HG03108 (cell line): ENCODE results near the gene TRAP1.

Experiments used
- ATAC-seq: cut with Tn5 transposase; IDR thresholded peaks from one replicate; pipeline ENCODE4 v1.9.1; 2021; ENCODE audit warnings: moderate library complexity; ENCODE audit not compliant: unreplicated experiment

The TRAP1 gene

GRCh38 chr16:3737181-3737580, 19.9 kb upstream of the TRAP1 start:
- no peak for ATAC-seq

DNA sequence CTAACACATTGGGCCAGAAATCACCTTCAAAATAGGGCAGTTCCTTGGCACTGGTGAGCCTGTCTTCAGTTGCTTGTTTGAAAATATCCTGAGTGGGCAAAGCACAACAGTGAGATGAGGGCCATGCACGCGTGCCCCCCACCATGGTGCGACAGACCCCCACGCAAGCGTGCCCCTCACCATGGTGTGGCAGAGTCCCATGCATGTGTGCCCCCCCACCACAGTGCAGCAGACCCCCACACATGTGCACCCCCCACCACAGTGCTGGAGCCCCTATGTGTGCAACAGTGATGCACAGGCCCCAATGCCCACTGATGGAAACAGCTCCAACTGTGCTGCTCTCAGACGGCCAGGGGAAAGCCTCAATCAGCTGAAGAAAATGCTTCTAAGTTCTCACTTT, 18.8 kb upstream of the TRAP1 start:
- ATAC-seq, result no peak

DNA sequence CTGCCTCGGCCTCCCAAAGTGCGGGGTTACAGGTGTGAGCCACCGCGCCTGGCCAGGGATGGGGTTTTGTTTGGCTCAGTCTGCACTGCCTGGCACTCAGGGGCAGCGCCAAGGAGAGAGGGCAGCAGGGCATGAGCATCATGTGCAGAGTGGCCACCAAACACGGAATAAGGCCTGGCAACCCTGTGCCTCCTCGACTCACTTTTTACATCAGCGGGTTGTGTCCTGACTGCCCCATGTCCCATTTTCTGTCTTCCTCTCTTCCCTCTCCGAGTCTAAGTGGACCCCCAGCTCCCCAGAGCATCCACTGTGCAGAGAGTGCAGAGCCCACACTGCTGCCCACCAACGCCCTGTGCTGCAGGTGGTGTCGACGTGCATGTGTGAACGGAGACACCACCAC, 18.2 kb upstream of the TRAP1 start:
- ATAC-seq, result no peak

DNA sequence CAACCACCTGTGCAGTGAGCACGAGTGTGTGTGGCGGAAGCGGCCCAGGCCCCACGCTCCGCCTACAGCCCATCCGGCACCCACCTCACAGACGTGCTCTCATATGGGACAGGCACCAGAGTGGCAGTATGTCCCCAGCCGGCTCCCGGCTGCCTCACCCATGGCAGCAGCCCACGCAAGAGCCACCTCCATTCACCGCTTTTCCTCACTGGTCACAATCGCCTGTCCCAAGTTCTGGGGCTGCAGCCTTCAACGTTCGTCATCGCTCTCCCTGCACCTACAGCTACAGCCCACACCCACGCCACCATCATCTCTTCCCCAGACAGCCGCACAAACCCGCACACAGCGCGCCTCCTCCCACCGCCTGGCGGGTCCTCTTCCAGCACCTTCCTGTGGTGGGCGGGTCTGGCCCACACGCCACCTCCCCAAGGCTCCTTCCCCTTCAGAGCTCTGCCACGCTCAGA, 17.5 kb upstream of the TRAP1 start:
- ATAC-seq, result no peak

GRCh38 chr16:3734084-3734757, 16.9 kb upstream of the TRAP1 start:
- ATAC-seq, result no peak

GRCh38 chr16:3732171-3732570, 14.8 kb upstream of the TRAP1 start:
- no peak for ATAC-seq

GRCh38 chr16:3731126-3731935, 14.0 kb upstream of the TRAP1 start:
- ATAC-seq, result no peak

- no peak for ATAC-seq
These were observed 13.1 kb upstream of the TRAP1 start for GRCh38 chr16:3730161-3731125.

DNA sequence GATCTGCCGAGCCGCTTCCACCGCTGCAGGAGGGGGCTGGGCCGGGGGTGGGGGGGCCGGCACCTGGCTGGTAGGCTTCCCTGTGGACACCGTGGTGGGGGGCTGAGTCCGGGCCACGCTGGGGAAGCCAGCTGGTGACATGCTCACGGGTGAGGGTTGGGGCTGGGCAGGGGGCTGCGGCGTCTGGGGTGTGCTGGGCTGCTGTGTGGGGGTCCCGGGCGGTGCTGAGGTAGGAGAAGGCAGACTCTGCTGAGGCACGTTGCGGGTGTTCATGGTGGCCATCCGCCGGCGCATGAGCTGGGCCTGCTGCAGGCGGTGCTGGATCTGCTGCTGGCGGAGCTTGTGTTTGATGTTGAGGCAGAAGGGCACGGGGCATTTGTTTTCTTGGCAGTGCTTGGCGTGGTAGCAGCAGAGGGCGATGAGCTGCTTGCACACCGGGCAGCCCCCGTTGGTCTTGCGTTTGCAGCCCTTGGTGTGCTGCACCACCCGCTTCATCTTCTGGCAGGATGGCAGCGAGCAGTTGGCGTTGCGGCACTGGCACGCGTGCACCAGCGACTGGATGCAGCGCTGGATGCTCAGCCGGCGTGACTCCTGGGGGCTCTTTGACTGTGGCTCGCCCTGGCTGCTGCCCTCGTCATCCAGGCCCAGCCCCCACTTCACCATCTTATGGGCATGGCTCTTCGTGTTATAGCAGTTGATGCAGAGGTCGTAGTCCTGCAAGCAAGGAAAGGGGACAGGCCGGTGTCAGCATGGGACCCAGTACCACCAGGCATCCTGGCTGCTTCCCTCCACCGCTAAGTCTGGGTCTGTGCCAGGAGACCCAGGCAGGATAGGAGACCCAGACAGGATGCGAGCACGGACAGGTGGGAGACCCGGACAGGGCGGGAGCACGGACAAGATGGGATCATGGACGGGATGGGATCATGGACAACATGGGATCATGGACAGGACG, 12.1 kb upstream of the TRAP1 start:
- no peak for ATAC-seq

DNA sequence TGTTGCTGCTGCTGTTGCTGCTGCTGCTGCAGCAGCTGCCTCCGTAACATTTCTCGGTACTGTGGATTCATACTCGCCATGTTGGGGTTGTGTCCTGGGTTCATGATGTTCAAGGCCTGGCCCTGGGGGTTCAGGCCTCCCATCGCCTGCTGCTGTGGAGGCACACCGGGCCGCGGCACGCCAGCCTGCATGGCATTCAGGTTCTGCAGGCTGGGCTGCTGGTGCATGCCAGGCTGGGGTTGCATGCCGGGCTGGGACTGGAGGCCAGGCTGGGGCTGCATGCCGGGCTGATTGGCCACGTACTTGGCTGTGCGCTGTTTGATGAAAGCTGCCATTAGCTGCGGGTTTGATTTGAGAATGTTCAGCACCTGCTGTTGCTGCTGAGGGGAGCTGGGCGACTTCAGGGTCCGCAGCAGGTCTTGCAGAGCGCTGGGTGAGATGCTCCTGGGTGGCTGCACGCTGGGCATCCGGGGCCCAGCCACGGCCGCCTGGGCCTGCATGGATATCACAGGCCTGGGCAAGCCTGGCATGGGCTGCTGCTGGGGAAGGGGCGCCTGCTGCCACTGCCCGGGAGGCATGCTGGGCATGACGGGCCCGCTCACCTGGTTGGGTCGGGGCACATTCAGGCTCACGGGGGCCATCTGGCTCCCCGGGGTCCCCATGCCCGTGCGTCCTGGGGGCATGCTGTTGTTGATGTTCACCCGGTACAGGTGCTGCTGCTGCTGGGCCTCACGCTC, 11.3 kb upstream of the TRAP1 start:
- no peak for ATAC-seq

DNA sequence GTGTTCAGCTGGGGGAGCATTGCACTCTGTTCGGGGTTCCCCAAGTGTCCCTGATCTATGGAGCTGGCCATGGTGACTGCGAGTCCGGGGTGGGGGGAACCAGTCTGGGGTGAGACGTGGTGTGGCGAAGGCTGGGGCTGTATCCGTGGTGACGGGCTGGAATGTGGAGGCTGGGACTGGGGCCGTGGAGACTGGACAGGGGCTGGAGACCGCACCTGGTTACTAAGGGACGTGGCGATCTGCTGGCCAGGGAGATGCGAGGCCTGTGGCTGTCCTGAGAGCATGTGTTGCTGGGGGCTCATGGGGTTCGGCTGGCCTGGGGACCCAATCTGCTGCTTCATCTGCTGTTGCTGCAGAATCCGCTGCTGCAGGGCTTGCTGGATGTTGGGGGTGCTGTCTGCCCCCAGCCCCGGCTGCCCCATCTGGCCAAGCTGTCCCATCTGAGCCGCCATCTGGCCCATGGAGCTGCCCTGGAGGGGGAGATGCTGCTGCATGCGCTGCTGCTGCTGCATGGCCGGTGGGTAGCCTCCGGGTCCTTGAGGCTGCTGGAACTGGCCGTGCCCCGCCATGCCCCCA, 10.6 kb upstream of the TRAP1 start:
- ATAC-seq, result no peak

DNA sequence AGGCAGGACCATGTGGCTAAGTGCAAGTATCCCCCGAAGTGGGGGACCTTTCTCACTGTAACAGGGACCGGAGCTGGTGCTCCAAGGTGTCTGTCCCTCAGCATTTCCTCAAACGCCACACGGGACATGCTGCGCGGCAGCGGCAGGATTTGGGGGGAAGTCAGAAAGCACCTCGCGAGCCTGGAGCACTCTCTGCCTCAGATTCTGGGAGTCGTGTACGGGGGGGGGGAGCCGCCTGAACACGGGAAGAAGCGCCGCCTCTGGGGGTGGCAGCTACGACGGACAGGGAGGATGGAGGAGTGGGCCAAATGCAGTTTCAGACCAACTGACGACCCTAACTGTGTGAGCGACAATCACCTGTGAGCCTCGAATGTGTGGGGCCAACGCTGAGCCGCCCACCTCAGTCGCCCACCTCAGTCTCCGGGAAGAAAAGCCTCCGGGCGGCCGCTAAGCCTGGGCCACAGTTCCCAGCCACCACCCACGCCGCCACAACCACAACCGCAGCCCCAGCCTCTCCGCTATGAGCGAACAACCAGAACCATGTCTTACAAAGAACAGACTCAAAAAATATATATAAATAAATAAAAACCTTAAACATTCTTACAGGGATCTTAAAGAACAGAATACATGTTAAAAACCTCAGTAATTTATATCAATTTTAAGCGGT, 8.8 kb upstream of the TRAP1 start:
- no peak for ATAC-seq

DNA sequence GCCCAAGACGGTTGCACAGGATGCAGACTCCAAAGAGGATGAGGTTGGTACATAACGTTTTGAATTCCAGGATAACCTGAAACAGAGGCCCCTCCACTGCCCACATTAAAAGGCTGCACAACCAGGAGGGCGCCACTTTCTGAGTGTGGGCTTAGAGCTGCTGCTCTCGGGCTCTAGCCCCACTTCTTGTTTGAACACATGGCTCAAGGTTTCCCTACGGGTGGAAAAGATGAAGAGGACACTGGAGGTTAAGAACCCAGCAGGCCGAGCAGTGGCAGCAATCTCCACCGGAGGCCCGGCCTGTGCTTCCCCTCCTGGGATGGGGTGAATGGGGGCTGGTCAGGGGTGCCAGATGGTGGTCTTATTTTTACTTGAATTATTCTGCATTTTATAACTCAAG, 8.0 kb upstream of the TRAP1 start:
- ATAC-seq, result no peak

DNA sequence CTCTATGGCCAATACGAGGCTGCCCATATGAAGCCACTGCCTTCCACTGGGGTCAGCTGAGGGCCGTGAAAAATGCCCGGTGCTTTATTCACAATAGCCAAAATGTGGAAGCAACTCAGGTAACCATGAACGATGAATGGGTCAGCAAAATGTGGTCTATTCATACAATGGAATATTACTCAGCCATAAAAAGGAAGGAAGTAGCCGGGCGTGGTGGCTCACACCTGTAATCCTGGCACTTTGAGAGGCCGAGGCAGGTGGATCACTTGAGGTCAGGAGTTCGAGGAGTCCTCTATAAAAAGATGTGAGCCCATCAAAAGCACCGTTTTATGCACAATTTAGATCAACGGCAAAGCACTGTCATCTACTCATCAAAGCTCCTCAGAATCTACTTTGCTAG, 5.2 kb upstream of the TRAP1 start:
- ATAC-seq, result no peak

DNA sequence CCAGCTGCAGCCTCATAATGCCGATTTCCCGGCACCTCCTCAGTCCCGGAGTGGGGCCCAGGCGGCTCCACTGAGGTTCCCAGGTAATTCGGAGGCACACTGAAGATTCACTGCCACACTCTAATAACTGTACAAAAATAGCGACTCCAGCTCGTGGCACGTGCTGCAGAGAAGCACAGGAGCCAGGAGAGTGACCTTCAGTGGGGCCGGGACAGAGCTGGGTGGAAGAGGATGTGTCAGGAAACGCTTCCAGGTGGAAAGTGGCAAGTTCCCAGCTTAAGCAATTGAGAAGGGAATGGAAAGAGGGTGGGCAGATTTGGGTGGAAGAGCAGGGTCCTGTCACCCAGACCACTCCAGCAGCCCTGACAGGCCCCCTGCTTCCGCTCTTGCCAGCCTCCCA, 3.1 kb upstream of the TRAP1 start:
- no peak for ATAC-seq

DNA sequence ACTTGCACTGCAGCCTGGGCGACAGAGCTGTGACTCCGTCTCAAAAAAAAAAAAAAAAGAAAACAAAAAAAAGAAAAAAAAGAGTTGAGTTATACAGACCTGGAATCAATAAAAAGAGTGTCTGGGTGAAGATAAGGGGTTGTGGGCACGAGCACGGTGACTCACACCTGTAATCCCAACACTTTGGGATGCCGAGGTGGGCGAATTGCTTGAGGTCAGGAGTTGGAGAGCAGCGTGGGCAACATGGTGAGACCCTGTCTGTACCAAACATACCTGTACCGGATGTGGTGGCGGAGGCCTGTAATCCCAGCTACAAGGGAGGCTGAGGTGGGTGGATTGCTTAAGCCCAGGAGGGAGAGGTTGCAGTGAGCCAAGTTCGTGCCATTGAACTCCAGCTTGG, 1.3 kb upstream of the TRAP1 start:
- no peak for ATAC-seq

DNA sequence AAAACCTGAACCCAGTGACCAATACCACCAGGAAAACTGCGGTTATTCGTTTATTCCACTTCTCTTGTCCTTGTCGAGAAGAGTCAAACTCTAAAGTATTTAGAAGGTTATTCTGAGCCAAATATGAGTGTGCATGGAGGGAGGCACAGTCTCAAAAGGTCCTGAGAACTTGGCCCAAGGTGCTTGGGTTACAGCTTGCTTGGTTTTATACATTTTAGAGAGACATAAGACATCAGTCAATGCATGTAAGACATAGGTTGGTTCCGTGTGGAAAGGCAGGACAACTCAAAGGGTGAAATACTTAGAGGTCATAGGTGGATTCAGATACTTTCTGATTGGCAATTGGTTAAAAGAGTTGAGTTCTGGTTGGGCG, 681 bp upstream of the TRAP1 start:
- ATAC-seq, result no peak

DNA sequence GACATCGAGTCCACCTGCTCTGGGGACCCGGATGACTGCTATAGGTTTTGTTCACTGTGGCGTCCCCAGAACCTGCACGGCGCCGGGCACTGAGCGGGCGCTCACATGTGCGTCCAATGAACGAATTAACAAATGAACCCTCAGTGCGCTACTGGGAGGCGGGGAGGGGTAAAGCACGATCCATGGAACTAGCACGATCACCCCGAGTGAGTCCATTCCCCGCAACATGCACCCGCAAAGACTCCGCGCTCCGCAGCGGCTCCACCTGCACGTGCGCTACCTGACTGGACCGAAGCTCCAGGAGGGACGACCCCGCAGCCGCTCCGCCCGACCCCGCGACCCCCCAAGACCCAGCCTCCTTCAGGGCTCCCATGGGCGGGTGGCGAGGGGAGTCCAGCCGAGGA, 491 bp downstream of the TRAP1 start:
- no peak for ATAC-seq

- no peak for ATAC-seq
These were observed 1.9 kb downstream of the TRAP1 start for GRCh38 chr16:3715430-3715829.
